Fibroblast of the aortic adventitia (primary cell): ENCODE measurements around the gene RECQL5. TPM values are rescaled to one million over a fixed set of nuclear protein-coding genes. Genes with fewer than 3 reads are reported as not detected.
A peak's percentile ranks its signal among the peaks of the same experiment; 100 is the strongest.

ENCODE experiments used
- DNase-seq: peaks from one replicate; pipeline ENCODE4 v3.0.0-alpha.2; 2010; ENCODE audit warnings: low read depth
- H3K4me3 ChIP-seq: 2 replicates; pipeline ENCODE4 v1.5.1; 2011; ENCODE audit warnings: low read depth, mild to moderate bottlenecking, control low read depth, low read length, moderate library complexity
- total RNA-seq: library from RNA; depleted of rRNA; stranded (reverse); fragments of >200 nt; gene quantifications from 2 replicates; pipeline ENCODE4 v1.2.3, GENCODE V29; 2012; ENCODE audit warnings: low replicate concordance
- TF ChIP-seq, protein P1 (sequence below): IDR thresholded peaks from 2 replicates; pipeline ENCODE4 v1.5.1; 2011; ENCODE audit warnings: mild to moderate bottlenecking, low read length, control low read depth, inconsistent platforms; ENCODE audit not compliant: insufficient read depth

The RECQL5 gene
- total RNA-seq, result 17.6 and 22.2 TPM in 2 replicates

DNA sequence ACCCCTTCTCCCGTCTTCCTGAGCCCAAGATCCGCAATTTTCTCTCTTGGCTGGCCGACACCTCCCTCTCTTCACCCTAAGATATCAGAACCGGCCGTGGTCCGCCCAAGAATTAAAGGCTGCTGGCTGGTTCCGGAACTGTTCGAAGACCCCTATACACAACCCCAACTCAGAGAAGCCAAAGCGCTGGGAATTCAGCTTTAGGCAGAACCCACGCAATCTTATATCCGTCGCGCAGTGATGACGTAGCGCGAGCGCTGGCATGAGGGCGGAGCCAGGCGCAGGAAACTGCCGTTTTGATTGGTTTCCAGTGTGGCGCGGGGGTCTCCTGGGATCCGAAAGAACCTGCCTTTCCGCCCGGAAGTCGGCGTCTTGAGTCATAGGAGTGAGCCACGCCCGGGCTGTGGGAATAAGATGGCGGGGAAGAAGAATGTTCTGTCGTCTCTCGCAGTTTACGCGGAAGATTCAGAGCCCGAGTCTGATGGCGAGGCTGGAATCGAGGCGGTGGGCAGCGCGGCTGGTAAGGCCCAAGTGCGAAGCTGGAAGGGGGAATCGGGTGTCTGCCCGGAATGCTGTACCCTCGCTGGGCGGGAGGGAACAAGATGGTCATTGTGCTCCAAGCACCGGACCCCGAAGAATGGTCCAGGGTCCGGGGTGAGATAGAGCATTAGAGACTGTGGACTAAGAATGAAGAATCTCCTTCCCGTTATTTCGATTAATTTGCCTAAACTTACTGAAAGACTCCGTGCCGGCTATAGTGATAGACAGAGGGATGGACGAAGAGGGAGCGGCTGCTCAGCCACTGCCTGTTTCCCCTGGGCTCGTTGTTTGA is at the start of gene RECQL5, which contains the start of gene SAP30BP:
Gene RECQL5, minus strand, starts transcription at position 196 of the 832 bp plus-strand sequence. CDS start 597 bp downstream, outside the sequence.
Gene SAP30BP, plus strand, starts transcription at position 380 of the 832 bp plus-strand sequence. Its CDS starts 35 bp downstream, at position 415.
- DNase-seq, result peak; percentile 99
- TF ChIP-seq, protein P1, sequence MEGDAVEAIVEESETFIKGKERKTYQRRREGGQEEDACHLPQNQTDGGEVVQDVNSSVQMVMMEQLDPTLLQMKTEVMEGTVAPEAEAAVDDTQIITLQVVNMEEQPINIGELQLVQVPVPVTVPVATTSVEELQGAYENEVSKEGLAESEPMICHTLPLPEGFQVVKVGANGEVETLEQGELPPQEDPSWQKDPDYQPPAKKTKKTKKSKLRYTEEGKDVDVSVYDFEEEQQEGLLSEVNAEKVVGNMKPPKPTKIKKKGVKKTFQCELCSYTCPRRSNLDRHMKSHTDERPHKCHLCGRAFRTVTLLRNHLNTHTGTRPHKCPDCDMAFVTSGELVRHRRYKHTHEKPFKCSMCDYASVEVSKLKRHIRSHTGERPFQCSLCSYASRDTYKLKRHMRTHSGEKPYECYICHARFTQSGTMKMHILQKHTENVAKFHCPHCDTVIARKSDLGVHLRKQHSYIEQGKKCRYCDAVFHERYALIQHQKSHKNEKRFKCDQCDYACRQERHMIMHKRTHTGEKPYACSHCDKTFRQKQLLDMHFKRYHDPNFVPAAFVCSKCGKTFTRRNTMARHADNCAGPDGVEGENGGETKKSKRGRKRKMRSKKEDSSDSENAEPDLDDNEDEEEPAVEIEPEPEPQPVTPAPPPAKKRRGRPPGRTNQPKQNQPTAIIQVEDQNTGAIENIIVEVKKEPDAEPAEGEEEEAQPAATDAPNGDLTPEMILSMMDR, result no peak
- H3K4me3 ChIP-seq, result peak within 1 kb of the TSS; percentile 99

DNA sequence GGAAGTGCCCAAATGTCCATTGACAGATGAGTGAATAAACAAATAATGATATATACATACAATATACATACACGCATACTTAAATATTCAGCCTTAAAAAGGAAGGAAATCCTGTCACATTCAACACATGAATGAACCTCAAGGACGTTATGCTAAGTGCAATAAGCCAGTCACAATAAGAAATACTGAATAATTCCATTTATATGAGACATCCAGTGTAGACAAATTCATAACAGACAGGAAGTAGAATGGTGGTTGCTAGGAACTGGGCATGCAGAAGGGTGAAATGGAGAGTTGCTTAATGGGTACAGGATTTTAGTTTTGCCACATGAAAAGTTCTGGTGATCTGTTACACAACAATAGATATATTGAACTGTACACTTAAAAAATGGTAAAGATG is 45.5 kb upstream of the RECQL5 start:
- TF ChIP-seq, protein P1, result no peak
- DNase-seq, result no peak
- H3K4me3 ChIP-seq, result no peak overlapping the region

DNA sequence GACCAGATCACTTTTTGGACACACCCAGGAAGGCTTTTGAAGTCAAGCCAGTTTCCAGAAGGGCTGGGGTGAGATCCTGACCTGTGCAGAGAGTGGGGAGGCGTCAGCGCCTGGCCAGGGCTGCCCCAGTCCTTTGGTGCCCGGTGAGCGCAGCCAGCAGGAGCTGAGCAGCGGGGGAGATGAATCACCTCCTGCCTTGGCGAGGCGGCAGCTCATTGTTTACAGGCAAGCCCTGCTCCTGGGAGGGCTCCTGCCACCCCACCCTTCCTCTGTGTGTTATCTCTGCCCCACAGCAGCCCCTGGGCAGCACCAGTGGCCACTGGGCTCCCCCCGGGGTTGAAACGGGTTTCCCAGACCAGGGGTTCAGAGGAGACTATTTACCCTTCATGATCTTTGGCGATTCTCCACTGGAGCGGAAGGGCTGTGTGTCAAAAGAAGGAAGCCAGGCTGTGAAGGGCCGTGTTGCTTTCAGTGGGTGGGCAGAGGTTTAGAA is 40.2 kb upstream of the RECQL5 start:
- TF ChIP-seq, protein P1, result no peak
- H3K4me3 ChIP-seq, result no peak overlapping the region
- peak; percentile 44 for DNase-seq

DNA sequence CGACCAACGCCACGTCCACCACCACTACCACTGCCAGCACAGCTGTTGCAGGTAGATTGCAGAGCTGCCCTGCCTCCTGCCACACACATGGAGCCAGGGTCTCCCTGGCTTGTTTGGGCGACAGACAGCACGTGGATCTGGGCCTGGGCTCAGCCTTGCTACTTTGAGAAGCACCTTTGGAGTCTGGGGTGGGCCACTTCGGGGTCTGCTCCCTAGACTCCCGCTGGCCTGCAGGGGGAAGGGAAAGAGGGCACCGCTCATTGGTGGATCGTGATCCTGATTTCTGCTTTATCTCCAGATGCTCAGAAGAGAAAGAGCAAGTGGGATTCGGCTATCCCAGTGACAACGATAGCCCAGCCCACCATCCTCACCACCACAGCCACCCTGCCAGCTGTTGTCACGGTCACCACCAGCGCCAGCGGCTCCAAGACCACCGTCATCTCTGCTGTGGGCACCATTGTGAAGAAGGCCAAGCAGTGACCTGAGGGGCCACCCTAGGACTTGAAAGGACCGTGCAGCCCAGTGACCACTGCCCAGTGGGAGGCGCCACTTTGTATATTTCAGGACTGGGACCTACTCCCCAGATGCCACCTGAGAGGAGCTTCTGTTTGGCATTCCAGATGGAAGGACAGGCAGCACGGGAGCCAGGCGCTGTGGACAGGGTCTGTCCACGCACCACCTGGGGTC is 39.2 kb upstream of the RECQL5 start:
- TF ChIP-seq, protein P1, result no peak
- DNase-seq, result no peak
- H3K4me3 ChIP-seq, result no peak overlapping the region

DNA sequence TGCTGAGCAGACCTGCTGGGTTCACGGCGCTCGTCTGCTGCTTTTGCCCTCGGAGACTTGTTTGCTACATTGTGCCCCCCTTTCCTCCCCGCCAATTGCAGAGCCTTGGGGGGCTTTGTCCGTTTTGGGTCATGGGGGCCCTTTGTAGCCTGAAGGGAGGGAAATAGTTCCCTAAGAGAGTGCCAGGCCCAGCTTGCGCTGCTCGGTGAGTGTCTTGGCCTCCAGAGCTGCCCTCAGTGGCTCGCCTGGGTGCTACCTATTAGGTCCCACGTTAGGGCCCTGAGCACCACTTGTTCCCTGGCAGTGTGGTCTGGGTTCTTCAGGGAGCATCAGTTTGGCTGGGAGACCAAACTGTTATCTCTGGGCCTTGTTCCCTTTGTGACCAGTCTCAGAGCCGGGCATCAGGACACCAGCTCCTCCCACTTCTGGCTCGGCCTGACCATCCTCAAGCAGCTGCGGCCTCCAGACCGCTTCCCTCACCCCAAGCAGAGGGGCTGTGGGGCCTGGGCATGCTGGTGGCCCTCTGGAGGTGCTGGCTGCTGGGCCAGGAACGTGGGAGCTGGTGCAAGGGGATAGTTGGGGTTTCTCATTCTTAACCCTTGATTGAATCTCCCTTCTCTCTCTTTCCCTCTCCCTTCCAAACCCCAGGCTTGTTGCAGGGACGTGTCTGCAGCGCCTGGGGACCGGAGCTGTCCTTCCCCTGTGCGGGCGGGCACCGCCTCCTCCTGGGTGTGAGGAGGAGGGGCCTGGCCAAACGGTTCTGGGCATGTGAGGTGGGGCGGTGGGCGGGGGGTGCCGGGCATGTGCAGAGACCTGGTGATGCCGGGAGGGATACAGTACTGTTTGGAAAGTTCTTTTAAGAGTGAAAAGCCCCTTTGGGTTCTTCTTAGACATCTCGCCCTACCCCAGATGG is 38.3 kb upstream of the RECQL5 start:
- TF ChIP-seq, protein P1, result no peak
- DNase-seq, result no peak
- H3K4me3 ChIP-seq, result no peak overlapping the region

DNA sequence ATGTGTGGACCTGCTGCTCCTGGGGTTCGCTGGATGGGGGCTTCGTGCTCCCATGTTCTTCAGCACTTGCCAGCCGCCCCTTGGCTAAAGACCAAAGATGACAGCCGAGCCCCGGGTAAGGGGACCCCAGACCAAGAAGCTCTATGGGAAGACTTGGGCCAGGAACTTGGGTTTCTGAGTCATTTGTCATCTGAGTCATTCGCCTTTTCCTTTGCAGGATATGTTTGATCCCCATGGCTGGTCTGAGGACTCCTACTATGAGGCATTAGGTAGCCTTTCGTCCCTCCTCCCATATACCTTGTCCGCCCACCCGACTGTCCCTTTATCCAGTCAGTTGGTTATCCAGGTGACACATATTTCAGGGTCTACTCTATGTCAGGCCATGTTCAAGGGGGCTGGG is 36.6 kb upstream of the RECQL5 start:
- H3K4me3 ChIP-seq, result no peak overlapping the region
- TF ChIP-seq, protein P1, result no peak
- no peak for DNase-seq
